HG03342 (cell line): ENCODE measurements around the gene UNC5A.

Experiments used
- ATAC-seq: cut with Tn5 transposase; IDR thresholded peaks from one replicate; pipeline ENCODE4 v1.9.1; 2021; ENCODE audit warnings: mild to moderate bottlenecking, moderate library complexity; ENCODE audit not compliant: unreplicated experiment

UNC5A gene

DNA sequence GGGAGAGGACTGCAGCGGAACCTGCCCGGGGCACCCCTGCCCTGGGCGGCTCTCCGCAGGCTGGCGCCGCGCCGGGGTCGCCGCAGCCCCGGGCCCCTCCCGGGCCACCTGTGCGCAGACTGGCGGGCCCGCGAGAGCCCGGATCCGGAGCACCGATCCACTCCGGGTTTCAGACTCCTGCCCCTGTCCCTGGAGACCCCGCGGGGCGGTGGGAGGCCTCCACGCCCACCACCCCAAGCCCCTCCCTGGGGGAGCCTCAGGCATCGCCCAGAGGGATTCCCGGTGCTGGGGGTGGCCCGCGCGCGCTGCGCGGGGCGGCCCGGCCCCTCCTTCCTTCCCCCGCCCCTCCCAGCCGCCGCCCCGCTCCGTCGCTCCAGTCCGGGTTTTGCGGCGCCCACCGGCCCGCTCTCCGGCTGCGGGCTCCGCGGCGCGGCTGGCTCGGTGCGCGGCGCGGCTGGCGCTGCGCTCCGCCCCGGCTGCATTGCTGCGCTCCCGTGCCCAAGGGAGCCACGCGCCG is at the start of gene UNC5A:
TSS of gene UNC5A (plus strand) at position 479 of the 517 bp plus-strand sequence. CDS start 192 bp downstream, outside the sequence.
- ATAC-seq = no peak

DNA sequence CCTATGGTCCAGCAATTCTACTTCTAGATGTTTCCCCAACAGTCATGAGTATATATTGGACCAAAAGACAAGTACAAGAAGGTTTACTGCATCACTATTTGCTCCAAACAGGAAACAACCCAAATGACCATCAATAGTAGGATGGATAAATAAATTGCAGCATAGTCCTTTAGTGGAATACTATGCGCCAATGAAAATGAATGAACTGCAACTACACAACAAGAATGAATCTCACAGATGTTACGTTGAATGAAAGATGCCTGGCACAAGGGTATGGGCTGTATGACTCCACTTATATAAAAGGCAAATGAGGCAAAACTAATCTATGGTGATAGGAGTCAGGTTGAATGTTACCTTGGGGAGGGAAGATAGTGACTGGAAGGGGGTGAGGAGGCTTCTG is 48.6 kb upstream of the UNC5A start:
- no peak for ATAC-seq

DNA sequence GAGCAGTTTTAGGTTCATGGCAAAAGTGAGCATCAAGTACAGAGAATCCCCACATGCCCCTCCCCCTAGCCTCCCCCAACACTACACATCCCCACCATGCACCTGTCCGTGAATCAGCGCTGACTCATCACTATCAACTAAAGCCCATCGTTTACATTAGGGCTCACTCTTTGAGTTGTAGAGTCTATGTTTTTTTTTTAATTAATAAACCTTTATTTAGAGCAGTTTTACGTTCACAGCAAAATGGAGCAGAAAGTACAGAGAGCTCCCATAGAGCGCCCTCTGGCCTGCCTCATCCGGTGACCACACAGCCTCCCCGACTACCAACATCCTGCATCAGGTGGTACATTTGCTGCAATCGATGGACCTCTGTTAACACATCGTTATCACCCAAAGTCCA is 47.9 kb upstream of the UNC5A start:
- ATAC-seq = no peak

DNA sequence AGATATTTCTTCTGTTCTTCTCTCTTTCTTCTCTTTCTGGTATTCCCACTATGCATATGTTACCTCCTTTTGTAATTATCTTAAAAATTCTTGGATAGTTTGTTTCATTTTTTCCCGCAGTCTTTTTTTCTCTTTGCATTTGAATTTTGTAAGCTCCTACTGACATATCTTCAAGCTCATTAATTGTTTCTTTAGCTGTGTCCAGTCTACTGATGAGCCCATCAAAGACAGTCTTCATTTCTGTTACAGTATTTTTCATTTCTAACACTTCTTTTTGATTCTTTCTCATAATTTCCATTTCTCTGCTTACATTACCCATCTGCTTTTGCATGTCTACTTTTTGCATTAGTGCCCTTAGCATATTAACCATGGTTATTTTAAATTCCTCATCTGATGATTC is 44.7 kb upstream of the UNC5A start:
- no peak for ATAC-seq

DNA sequence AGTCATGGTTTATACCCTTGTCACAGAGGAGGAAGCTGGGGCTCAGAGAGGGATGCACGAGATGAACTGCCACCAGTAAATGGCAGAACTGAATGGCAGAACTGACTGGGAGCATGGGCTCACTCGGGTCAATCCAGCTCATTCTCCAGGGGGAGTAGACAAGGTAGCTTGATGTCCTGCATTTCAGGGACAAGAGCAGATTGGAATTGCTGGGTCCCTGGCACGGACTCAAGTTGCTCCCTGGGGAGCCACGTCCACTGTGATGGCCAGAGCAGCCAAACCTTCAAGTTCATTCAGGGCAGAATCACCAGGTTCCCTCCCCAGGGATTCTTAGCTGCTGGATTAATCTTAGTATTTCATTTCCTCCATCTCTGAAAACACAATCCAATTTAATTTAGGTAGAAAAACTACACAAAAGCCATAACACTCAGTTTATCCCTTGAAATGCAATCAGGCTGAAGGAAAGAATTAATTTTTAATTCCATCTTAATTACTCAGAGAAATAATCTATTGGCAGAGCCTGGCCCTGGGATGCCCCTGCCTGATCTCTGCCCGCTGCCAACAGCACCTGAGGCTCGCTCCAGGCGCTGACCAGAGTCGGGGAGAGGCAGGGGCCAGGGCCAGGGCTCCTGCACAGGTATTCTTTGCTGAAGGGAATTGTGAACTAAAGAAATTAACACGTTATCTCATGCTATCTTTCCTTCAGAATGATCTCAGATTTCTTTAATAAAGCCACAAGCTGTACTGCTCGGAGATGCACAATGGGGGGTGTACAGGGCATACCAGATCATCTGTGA is 42.0 kb upstream of the UNC5A start:
- ATAC-seq = no peak

GRCh38 chr5:176769911-176770310 is 40.4 kb upstream of the UNC5A start:
- no peak for ATAC-seq

DNA sequence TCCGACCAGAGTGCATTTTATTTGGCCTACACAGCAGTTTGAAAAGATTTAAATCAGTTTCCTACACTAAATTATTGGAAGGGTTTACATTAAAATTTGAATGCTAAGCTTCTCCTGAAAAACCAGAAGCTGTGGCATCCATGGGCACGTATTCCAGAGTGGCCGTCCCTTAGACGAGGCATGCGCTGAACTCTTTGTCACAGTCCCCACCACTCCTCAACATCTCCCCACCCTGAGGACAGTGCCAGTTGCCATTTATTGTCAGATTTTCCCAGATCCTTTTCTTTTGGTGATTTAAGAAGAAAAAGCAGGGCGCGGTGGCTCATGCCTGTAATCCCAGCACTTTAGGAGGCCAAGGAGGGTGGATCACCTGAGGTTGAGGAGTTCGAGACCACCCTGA is 39.9 kb upstream of the UNC5A start:
- ATAC-seq = no peak

- no peak for ATAC-seq
Observed at GRCh38 chr5:176771102-176771845, 39.1 kb upstream of the UNC5A start.

DNA sequence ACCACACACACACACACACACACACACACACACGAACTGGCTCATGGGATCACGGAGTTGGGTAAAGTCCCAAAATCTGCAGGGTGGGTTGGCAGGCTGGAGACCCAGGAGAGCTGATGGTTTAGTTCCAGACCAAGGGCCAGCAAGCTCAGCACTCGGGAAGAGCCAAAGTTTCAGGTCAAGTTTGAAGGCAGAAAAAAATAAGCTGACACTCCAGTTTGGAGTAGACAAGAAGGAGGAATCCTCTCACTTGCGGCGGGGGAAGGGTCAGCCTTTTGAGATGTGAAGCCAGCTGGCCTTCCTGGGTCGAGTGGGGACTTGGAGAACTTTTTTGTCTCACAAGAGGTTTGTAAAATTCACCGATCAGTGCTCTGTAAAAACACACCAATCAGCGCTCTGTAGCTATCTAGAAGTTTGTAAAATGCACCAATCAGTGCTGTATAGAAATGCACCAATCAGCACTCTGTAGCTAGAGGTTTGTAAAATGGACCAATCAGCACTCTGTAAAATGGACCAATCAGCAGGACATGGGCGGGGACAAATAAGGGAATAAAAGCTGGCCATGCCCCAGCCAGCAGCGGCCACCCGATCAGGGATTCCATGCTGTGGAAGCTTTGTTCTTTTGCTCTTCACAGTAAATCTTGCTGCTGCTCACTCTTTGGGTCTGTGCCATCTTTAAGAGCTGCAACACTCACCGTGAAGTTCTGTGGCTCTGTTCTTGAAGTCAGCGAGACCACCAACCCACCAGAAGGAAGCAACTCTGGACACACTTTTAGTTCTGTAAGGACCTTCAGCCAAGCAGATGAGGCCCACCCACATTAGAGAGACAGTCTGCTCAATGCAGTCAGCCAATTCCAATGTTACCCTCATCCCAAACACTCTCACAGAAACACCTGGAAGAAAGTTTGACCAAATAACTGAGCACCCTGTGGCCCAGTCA is 37.8 kb upstream of the UNC5A start:
- no peak for ATAC-seq

DNA sequence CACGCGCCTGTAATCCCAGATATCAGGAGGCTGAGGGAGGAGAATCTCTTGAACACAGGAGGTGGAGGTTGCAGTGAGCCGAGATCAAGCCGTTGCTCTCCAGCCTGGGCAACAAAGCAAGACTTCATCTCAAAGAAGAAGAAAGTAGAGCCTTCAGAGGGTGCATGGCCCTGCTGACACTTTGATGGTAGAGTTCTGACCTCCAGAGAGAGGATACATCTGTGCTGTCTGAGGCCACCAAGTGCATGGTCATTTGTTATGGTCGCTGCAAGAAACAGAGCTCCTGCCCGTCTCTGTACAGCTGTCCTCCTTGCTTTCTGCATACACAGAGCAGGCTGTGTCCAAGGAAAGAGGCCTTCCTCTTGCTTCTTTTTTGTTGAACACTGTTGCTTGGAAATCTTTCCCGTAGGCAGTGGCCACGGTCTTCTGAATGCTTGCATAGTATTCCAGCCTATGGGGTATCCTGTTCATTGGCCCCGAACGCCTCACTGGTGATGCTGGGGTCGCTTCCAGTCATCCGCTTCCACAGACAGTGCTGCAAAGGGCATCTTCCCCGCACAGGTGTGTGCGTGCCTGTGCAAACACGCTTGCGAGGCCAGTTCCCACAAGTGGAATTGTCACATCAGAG is 36.8 kb upstream of the UNC5A start:
- ATAC-seq = no peak

DNA sequence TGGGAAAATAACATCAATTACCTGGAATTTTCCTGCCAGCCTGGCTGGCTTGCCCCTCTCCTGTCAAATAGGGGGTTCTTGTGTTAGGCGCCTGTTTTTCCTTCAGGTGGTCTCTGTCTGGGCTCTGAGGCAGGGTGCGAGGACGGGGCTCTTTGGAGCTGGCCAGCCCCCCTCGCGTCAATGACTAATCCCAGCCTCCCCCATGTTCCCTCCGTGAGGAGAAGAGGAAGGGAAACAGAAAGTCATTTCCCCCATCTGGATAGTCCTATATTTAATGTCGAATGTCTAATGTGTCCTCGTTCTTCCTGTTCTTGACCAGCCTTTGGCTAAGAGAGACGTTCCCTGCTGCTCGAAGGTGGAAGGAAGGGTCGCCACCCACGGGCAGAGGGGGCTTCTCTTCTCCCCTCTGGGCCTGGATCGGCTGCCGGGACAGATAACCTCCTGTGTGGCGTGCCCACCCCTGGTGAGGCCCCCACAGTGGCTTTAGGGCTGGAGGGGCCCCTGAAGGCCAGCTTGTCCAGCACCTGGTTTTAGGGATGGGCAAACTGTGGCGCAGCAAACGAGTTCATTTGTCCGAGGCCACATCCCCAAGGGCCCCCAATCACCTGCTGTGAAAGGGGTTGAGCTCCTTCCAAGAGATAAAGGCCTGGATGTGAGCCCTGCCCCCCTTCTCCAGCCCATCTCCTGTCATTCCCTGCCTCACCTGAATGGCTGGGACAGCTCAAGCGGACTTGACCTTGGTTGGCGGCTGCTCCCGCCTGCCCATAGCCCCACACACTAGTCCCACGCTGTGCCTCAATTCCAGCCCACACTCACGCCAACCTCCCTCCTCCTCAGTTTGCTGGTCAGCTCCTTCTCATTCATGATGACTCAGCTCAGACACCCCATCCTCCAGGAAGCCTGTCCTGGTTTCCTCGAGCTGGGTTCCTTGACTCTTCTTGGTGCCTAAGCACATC is 35.9 kb upstream of the UNC5A start:
- no peak for ATAC-seq

DNA sequence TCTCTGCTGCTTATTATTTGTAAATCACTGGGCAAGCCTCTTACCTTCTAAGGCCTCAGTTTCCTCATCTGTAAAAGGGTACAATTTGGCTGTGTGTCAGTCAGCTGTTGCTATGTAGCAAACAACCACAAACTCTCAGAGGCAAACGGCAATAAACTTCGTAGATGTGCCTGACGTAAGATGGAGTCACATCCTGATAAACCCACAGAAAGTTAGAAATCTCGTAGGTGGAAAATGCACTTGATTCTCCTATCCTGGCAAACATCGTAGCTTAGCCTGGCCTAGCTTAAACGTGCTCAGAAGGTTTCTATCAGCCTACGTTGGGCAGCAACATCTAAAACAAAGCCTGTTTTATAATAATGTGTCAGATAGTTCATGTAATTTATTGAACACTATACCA is 35.0 kb upstream of the UNC5A start:
- no peak for ATAC-seq

GRCh38 chr5:176776141-176776865 is 34.1 kb upstream of the UNC5A start:
- ATAC-seq = no peak

DNA sequence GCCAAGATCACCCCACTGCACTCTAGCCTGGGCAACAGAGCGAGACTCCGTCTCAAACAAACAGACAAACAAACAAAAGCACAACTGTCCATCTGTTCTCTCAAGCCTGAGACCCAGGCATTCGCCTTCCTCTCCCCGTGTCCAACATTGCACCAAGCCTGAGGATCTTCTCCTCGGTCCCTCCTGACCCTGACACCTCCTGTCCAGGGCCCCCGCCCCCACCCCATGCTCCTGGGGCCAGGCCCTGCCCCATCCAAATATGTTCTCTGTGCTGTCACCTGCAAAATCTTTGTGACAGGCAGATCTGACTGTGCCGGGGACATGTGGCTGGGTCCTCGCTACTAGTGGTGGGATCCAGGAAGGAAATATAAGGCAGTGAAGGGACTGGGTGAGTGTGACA is 33.4 kb upstream of the UNC5A start:
- ATAC-seq = no peak

GRCh38 chr5:176778921-176779465 is 31.4 kb upstream of the UNC5A start:
- ATAC-seq = no peak

GRCh38 chr5:176779537-176779936 is 30.8 kb upstream of the UNC5A start:
- ATAC-seq = no peak

GRCh38 chr5:176780176-176781053 is 29.9 kb upstream of the UNC5A start:
- ATAC-seq = no peak

DNA sequence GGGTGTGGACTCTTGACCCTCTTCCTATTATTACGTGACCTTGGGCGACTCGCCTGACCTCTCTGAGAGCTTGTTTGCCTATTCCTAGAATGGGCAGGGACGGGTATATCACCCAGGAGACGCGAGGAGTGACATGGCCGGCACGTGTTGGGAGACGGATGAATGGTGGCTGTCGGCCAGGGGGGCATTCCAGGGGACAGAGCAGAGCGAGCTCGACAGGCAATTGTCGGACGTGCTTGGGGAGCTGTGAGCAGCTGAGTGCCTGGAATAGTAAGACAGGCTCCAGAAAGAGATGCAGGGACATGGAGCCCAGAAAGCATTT is 29.3 kb upstream of the UNC5A start:
- ATAC-seq = no peak
